ENCODE data around the gene DLGAP4. TPM values are rescaled to one million over a fixed set of nuclear protein-coding genes. Genes with fewer than 3 reads are reported as not detected.

Gene DLGAP4
- total and polyA plus RNA-seq, 2 of the 8 experiments (the other 6 are each of a cell fraction or from before 2014, with no cell fraction given), result 41.2 to 57.2 TPM

GRCh38 chr20:36308986-36309385, 2.8 kb downstream of the DLGAP4 start:
- FAIRE-seq (no peak), DNase-seq (ENCODE audit: low read depth in 1 of 2, low spot score in 2 of 2) (no peak)
- H3K79me2 ChIP-seq (ENCODE audit: control insufficient read depth in 1 of 2, insufficient read depth in 2 of 2, low read length in 2 of 2), result no peaks in the 10 kb centered on the region
- no peak overlapping the region for H2BK5ac ChIP-seq (ENCODE audit: low read depth, low read length)
- H3K4me3 ChIP-seq (ENCODE audit: extremely low read depth in 1 of 4, insufficient read depth in 2 of 4, low read depth in 3 of 4, low read length in 4 of 4), result no peak overlapping the region
- H3K23me2 ChIP-seq (ENCODE audit: low read depth, low read length), result peaks cover 14% of the 10 kb centered on the region; the same call in 1 of the 2 replicates
- no peak overlapping the region for H3K4me2 ChIP-seq (ENCODE audit: insufficient read depth in 1 of 2, low read depth in 2 of 2, low read length in 2 of 2)
- H3K4ac ChIP-seq (replicated peaks; ENCODE audit: insufficient read length, low read depth, low read length), result no peak overlapping the region
- no peak overlapping the region for H3K14ac ChIP-seq (ENCODE audit: insufficient read length)
- H4K5ac ChIP-seq (ENCODE audit: insufficient read length, low read depth, low read length), result no peak overlapping the region
- H3K9ac ChIP-seq (replicated peaks in 1 of 4; ENCODE audit: extremely low read depth in 1 of 4, low read depth in 3 of 4, low read length in 3 of 4), result no peak overlapping the region
- H2BK120ac ChIP-seq (replicated peaks; ENCODE audit: low read depth, low read length), result no peak overlapping the region
- peaks cover 2 to 9% of the 10 kb centered on the region in 2 experiments for H4K20me1 ChIP-seq (replicated peaks in 1 of 2; ENCODE audit: control insufficient read depth in 1 of 2, insufficient read depth in 2 of 2, low read length in 2 of 2)
- no peak overlapping the region for H3K18ac ChIP-seq (ENCODE audit: extremely low read depth, low read length)
- H4K91ac ChIP-seq (replicated peaks; ENCODE audit: insufficient read length, low read length), result no peak overlapping the region
- ChIA-PET POLR2A (ENCODE audit: partially characterized antibody) (interaction anchor here (1.0 to 1.1 kb wide), 2 partner anchors 10 to 89 kb away, joined by 3 read pairs; no protein-coding TSS in a partner anchor), CTCF (ENCODE audit: partially characterized antibody) (interaction anchor here (0.5 to 2.2 kb wide), 9 partner anchors 8 to 148 kb away, joined by 3 to 6 read pairs (median 4); no protein-coding TSS in a partner anchor)
- no peak overlapping the region for H2BK20ac ChIP-seq (ENCODE audit: low read length)
- H2BK15ac ChIP-seq (ENCODE audit: low read length), result no peak overlapping the region
- H3K9me3 ChIP-seq (ENCODE audit: insufficient read depth in 2 of 2, low read depth in 1 of 2, low read length in 1 of 2), result no peaks in the 10 kb centered on the region
- no peak overlapping the region for H2AFZ ChIP-seq (ENCODE audit: low read length)
- H3K23ac ChIP-seq (ENCODE audit: insufficient read length), result no peak overlapping the region
- peaks cover 0 to 9% (median 4%) of the 10 kb centered on the region in 4 experiments; a peak in 6 of 7 replicates for H3K4me1 ChIP-seq (replicated peaks in 1 of 4; ENCODE audit: control insufficient read depth in 3 of 4, insufficient read depth in 4 of 4, low read length in 3 of 4)
- H3K27me3 ChIP-seq (replicated peaks in 1 of 4; ENCODE audit: control insufficient read depth in 3 of 4, extremely low read depth in 1 of 4, insufficient read depth in 3 of 4, low read length in 3 of 4), result peaks cover 0 to 26% (median 20%) of the 10 kb centered on the region in 4 experiments; a peak in 6 of 7 replicates
- no peak overlapping the region for H2BK12ac ChIP-seq (ENCODE audit: low read depth, low read length)
- no peak overlapping the region for H3K27ac ChIP-seq (ENCODE audit: low read depth, low read length)
- H4K8ac ChIP-seq (ENCODE audit: extremely low read depth, insufficient read depth, low read length), result no peak overlapping the region
- H3K36me3 ChIP-seq (ENCODE audit: control insufficient read depth in 2 of 4, insufficient read depth in 4 of 4, low read length in 3 of 4), result no peaks in the 10 kb centered on the region
- no peak overlapping the region for H2AK5ac ChIP-seq (ENCODE audit: low read depth, low read length)
- no peak overlapping the region for H3K56ac ChIP-seq (replicated peaks; ENCODE audit: insufficient read length, low read depth, low read length)
- H3K79me1 ChIP-seq (ENCODE audit: low read depth, low read length), result peaks cover 2% of the 10 kb centered on the region
- WGBS, 2 experiments (ENCODE audit: extremely low coverage in 1 of 2, insufficient coverage in 1 of 2, insufficient read length in 1 of 2, insufficient replicate concordance in 2 of 2, low coverage in 1 of 2, low lambda C conversion rate in 2 of 2, missing lambda C conversion rate in 1 of 2), result 75% methylated on average over 10 of the region's 12 CpGs; no CpG with 5 or more reads in 1 of the 2 experiments
- no peak for TF ChIP-seq SP1 (IDR thresholded peaks at IDR 0.05; ENCODE audit: low read depth, low read length)

Measured in H1 (cell line).